ENCODE data around the gene RTN4RL1.

- TF ChIP-seq, protein P1, sequence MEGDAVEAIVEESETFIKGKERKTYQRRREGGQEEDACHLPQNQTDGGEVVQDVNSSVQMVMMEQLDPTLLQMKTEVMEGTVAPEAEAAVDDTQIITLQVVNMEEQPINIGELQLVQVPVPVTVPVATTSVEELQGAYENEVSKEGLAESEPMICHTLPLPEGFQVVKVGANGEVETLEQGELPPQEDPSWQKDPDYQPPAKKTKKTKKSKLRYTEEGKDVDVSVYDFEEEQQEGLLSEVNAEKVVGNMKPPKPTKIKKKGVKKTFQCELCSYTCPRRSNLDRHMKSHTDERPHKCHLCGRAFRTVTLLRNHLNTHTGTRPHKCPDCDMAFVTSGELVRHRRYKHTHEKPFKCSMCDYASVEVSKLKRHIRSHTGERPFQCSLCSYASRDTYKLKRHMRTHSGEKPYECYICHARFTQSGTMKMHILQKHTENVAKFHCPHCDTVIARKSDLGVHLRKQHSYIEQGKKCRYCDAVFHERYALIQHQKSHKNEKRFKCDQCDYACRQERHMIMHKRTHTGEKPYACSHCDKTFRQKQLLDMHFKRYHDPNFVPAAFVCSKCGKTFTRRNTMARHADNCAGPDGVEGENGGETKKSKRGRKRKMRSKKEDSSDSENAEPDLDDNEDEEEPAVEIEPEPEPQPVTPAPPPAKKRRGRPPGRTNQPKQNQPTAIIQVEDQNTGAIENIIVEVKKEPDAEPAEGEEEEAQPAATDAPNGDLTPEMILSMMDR (conservative IDR thresholded peaks at IDR 0.05), result no peak
- no peak for TF ChIP-seq ZFX (IDR thresholded peaks at IDR 0.05)
Measured at GRCh38 chr17:2062571-2063183, 37.5 kb upstream of the RTN4RL1 start.

All from C4-2B (cell line).